ENCODE data around the gene IFT57.

The IFT57 gene

DNA sequence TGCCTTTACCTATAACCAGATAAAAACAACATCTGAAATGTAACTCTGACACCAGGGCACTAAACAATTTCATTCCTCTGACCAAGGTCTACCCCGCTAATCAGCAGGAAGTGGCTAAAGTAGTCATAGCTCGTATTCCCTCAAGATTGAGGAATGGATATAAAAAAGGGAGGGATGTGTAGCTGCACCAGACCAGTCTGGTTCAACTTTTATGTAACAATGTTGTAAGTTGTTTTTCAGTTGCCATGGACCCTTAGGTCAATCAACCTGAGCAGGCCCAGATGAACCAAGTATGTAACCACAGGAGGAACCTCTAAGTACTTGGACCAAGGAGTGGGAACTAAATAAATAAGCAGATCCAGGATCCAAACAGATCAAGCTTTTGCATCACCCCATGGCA is 28.4 kb upstream of the IFT57 start:
- no peak overlapping the region for H3K27ac ChIP-seq (ENCODE audit: low read length)
- no peaks in the 10 kb centered on the region for H3K36me3 ChIP-seq (replicated peaks; ENCODE audit: insufficient read depth, low read length)
- TF ChIP-seq EZH2 (optimal IDR thresholded peaks at IDR 0.05; ENCODE audit: low read depth, low read length) (no peak), CTCF (IDR thresholded peaks at IDR 0.05; ENCODE audit: low read length) (no peak), EZH2phosphoT487 (IDR thresholded peaks at IDR 0.05; ENCODE audit: low read length) (no peak)
- H3K4me1 ChIP-seq (ENCODE audit: low read length): no peaks in the 10 kb centered on the region
- H2AFZ ChIP-seq (ENCODE audit: low read length): no peak overlapping the region
- no peaks in the 10 kb centered on the region for H3K27me3 ChIP-seq (replicated peaks; ENCODE audit: insufficient read depth, low read length)
- no peak for DNase-seq
- H3K4me3 ChIP-seq (ENCODE audit: low read length): no peak overlapping the region
- H3K9ac ChIP-seq (ENCODE audit: low read length): no peak overlapping the region
- H3K79me2 ChIP-seq (ENCODE audit: low read length): no peaks in the 10 kb centered on the region
- no peaks in the 10 kb centered on the region for H3K9me2 ChIP-seq (replicated peaks; ENCODE audit: insufficient read depth, low read length)
- no peaks in the 10 kb centered on the region for H3F3A ChIP-seq (ENCODE audit: insufficient read depth, low read length)
- H3K9me3 ChIP-seq (replicated peaks; ENCODE audit: insufficient read depth, low read length): no peaks in the 10 kb centered on the region
- no peaks in the 10 kb centered on the region for H4K20me1 ChIP-seq (ENCODE audit: insufficient read depth, low read length)
- H3K4me2 ChIP-seq (ENCODE audit: low read depth, low read length): no peak overlapping the region

GRCh38 chr3:108243243-108243642 is 21.0 kb upstream of the IFT57 start:
- H3K79me2 ChIP-seq (ENCODE audit: low read length): no peaks in the 10 kb centered on the region
- no peak overlapping the region for H3K9ac ChIP-seq (ENCODE audit: low read length)
- no peak overlapping the region for H3K4me3 ChIP-seq (ENCODE audit: low read length)
- no peaks in the 10 kb centered on the region for H3K27me3 ChIP-seq (replicated peaks; ENCODE audit: insufficient read depth, low read length)
- H3K4me1 ChIP-seq (ENCODE audit: low read length): no peaks in the 10 kb centered on the region
- DNase-seq: no peak
- no peak overlapping the region for H2AFZ ChIP-seq (ENCODE audit: low read length)
- H3K36me3 ChIP-seq (replicated peaks; ENCODE audit: insufficient read depth, low read length): no peaks in the 10 kb centered on the region
- no peaks in the 10 kb centered on the region for H4K20me1 ChIP-seq (ENCODE audit: insufficient read depth, low read length)
- no peak overlapping the region for H3K27ac ChIP-seq (ENCODE audit: low read length)
- H3F3A ChIP-seq (ENCODE audit: insufficient read depth, low read length): no peaks in the 10 kb centered on the region
- H3K9me3 ChIP-seq (replicated peaks; ENCODE audit: insufficient read depth, low read length): no peaks in the 10 kb centered on the region
- no peaks in the 10 kb centered on the region for H3K9me2 ChIP-seq (replicated peaks; ENCODE audit: insufficient read depth, low read length)
- H3K4me2 ChIP-seq (ENCODE audit: low read depth, low read length): no peak overlapping the region
- no peak for TF ChIP-seq CTCF (IDR thresholded peaks at IDR 0.05; ENCODE audit: low read length)
- TF ChIP-seq EZH2phosphoT487 (IDR thresholded peaks at IDR 0.05; ENCODE audit: low read length): no peak
- no peak for TF ChIP-seq EZH2 (optimal IDR thresholded peaks at IDR 0.05; ENCODE audit: low read depth, low read length)

GRCh38 chr3:108242776-108243175 is 20.6 kb upstream of the IFT57 start:
- Histone ChIP-seq H2AFZ (ENCODE audit: low read length) (no peak overlapping the region), H3K4me2 (ENCODE audit: low read depth, low read length) (no peak overlapping the region), H3F3A (ENCODE audit: insufficient read depth, low read length) (no peaks in the 10 kb centered on the region), H3K9me3 (replicated peaks; ENCODE audit: insufficient read depth, low read length) (no peaks in the 10 kb centered on the region), H3K27me3 (replicated peaks; ENCODE audit: insufficient read depth, low read length) (no peaks in the 10 kb centered on the region), H3K9me2 (replicated peaks; ENCODE audit: insufficient read depth, low read length) (no peaks in the 10 kb centered on the region), H3K27ac (ENCODE audit: low read length) (no peak overlapping the region), H3K36me3 (replicated peaks; ENCODE audit: insufficient read depth, low read length) (no peaks in the 10 kb centered on the region), H3K79me2 (ENCODE audit: low read length) (no peaks in the 10 kb centered on the region), H4K20me1 (ENCODE audit: insufficient read depth, low read length) (no peaks in the 10 kb centered on the region), H3K4me1 (ENCODE audit: low read length) (no peaks in the 10 kb centered on the region), H3K9ac (ENCODE audit: low read length) (no peak overlapping the region), H3K4me3 (ENCODE audit: low read length) (no peak overlapping the region)
- DNase-seq: no peak
- TF ChIP-seq CTCF (IDR thresholded peaks at IDR 0.05; ENCODE audit: low read length) (no peak), EZH2 (optimal IDR thresholded peaks at IDR 0.05; ENCODE audit: low read depth, low read length) (no peak), EZH2phosphoT487 (IDR thresholded peaks at IDR 0.05; ENCODE audit: low read length) (no peak)
